ENCODE measurements around the gene KCNK15. TPM values are rescaled to one million over a fixed set of nuclear protein-coding genes. Genes with fewer than 3 reads are reported as not detected.

Gene KCNK15
- total and polyA plus RNA-seq, 10 of the 15 experiments (the other 5 are each of a cell fraction or from before 2014, with no cell fraction given), result not detected

- H3K9ac ChIP-seq (ENCODE audit: control insufficient read depth, insufficient read depth, low read length), result no peak overlapping the region
- WGBS (ENCODE audit: insufficient coverage, insufficient replicate concordance, low lambda C conversion rate, missing lambda C conversion rate), result 17% methylated on average over 5 of the region's 5 CpGs
- ChIA-PET SMC1A (ENCODE audit: uncharacterized antibody, unreplicated experiment) (interaction anchor here (0.8 kb wide), 2 partner anchors 37 to 297 kb away, joined by 3 read pairs; no protein-coding TSS in a partner anchor), RAD21 (ENCODE audit: unreplicated experiment) (no interaction called here), CTCF (interaction anchor here (1.1 kb wide), 1 partner anchor 69 kb away, joined by 3 read pairs; no protein-coding TSS in a partner anchor), POLR2A (no interaction called here)
- H3K27me3 ChIP-seq (replicated peaks in 1 of 2; ENCODE audit: control insufficient read depth in 2 of 2, insufficient read depth in 2 of 2, low read length in 1 of 2), result no peaks in the 10 kb centered on the region; a peak in 1 of 4 replicates
- no peak overlapping the region for H2AFZ ChIP-seq (ENCODE audit: control insufficient read depth, low read depth, low read length)
- no TSS peak for BruUV-seq (replicated peaks)
- H3K9me3 ChIP-seq (replicated peaks; ENCODE audit: control insufficient read depth, insufficient read depth, low read length), result no peaks in the 10 kb centered on the region
- in situ Hi-C loops (cut with MboI), result no loop called here
- no peak for TF ChIP-seq SMARCA5 (IDR thresholded peaks at IDR 0.05)
- TF ChIP-seq MEF2B (IDR thresholded peaks at IDR 0.05; ENCODE audit: partially characterized antibody, poor library complexity, severe bottlenecking), result no peak
- no peak for TF ChIP-seq BACH1 (IDR thresholded peaks at IDR 0.05; ENCODE audit: borderline replicate concordance)
- no peak for TF ChIP-seq CTCF (IDR thresholded peaks at IDR 0.05 in 2 of 3, conservative IDR thresholded peaks at IDR 0.05 in 1 of 3; ENCODE audit: control insufficient read depth in 2 of 3, extremely low read depth in 1 of 3, insufficient read depth in 1 of 3, low read depth in 3 of 3, low read length in 3 of 3)
- TF ChIP-seq CUX1 (IDR thresholded peaks at IDR 0.05; ENCODE audit: insufficient replicate concordance, low read depth, low read length), result no peak
- no peak for TF ChIP-seq ATF7 (IDR thresholded peaks at IDR 0.05; ENCODE audit: low read depth)
- no peak for TF ChIP-seq CREB1 (IDR thresholded peaks at IDR 0.05; ENCODE audit: low read depth)
- no peak for TF ChIP-seq BCL3 (IDR thresholded peaks at IDR 0.05; ENCODE audit: borderline replicate concordance, insufficient read depth, low read depth, low read length, poor library complexity, severe bottlenecking)
- no peak for TF ChIP-seq BCL11A (IDR thresholded peaks at IDR 0.05; ENCODE audit: low read depth, low read length)
- no peak for TF ChIP-seq CBX5 (IDR thresholded peaks at IDR 0.05; ENCODE audit: low read depth)
- TF ChIP-seq SIX5 (IDR thresholded peaks at IDR 0.05; ENCODE audit: low read depth, low read length, severe bottlenecking), result no peak
- TF ChIP-seq SREBF1 (IDR thresholded peaks at IDR 0.05; ENCODE audit: low read length), result no peak
- TF ChIP-seq HDAC6 (IDR thresholded peaks at IDR 0.05; ENCODE audit: unreplicated experiment), result no peak
- no peaks in the 10 kb centered on the region for H4K20me1 ChIP-seq (ENCODE audit: control insufficient read depth, insufficient read depth)
- H3K79me2 ChIP-seq (ENCODE audit: control insufficient read depth, insufficient read depth, low read length), result no peaks in the 10 kb centered on the region
- no peak overlapping the region for H3K4me2 ChIP-seq (ENCODE audit: control insufficient read depth, insufficient read depth)
- no peak overlapping the region for H3K27ac ChIP-seq (ENCODE audit: control insufficient read depth, insufficient read depth)
- no peaks in the 10 kb centered on the region for H3K4me1 ChIP-seq (ENCODE audit: control insufficient read depth, insufficient read depth, low read length)
- H3K36me3 ChIP-seq (ENCODE audit: control insufficient read depth in 2 of 2, insufficient read depth in 2 of 2, low read length in 1 of 2), result no peaks in the 10 kb centered on the region
- intact Hi-C loops (cut with micrococcal nuclease; ENCODE audit: unreplicated experiment), result loop anchor here (5.0 kb wide), 1 partner anchor 68 kb away; no protein-coding TSS in a partner anchor
- no peak overlapping the region for H3K4me3 ChIP-seq
- DNase-seq (ENCODE audit: low read depth, low spot score), result no peak
- ATAC-seq, result no peak
- no peak for FAIRE-seq
These were observed 54.0 kb downstream of the KCNK15 start for GRCh38 chr20:44799691-44800090.
